ENCODE data around the gene TMEM158.

- no peak for TF ChIP-seq CTCF (conservative IDR thresholded peaks at IDR 0.05)
- no peak for TF ChIP-seq EZH2 (IDR thresholded peaks at IDR 0.05; ENCODE audit: low read depth)
These were observed 46.1 kb upstream of the TMEM158 start for GRCh38 chr3:45272032-45272810.

All from PC-9 (cell line).